Superior temporal gyrus (tissue), 1 donor: ENCODE data around the gene CCDC137.

ENCODE experiments used
- DNase-seq: peaks from one replicate; pipeline ENCODE4 v3.0.0-alpha.2; 2016; ENCODE audit errors: extremely low spot score

The CCDC137 gene

DNA sequence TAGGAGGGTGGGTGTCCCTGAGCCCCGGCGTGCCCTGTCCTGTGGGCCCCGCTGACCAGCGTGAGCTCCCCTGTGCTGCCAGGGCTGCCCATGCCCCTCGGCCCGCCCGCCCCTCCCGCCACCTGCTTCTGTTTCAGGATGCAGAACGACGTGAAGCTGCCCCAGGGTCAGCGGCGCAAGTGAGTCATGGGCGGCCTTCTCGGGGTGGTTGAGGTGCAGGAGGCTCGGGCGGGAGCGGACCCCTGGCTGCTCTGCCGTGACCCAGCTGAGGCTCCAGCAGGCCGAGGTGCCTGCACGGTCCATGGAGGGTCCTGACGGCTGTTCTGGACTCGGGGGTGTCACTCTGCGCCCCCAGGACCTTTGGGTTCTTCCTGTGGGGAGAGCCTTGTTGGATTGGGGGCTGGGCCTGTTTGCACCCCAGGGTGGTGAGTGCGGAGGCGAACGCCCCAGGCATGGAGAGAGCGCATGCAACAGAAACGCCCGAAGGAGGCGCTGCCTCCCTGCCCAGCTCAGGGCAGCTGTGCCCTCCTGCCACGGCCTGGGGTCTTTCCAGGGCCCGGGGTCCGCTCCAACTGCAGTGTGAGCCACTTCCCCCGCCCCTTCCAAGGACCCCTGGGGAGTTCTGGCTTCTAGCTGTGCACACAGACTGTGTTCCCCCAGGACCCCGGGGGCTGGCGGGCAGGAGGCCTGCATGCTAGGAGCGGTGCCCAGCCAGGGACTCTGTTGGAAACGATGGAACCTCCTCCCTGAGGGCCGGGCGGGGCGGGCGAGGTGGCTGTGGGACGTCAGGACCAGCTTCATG lies 49.5 kb downstream of the CCDC137 start:
- DNase-seq, result no peak

DNA sequence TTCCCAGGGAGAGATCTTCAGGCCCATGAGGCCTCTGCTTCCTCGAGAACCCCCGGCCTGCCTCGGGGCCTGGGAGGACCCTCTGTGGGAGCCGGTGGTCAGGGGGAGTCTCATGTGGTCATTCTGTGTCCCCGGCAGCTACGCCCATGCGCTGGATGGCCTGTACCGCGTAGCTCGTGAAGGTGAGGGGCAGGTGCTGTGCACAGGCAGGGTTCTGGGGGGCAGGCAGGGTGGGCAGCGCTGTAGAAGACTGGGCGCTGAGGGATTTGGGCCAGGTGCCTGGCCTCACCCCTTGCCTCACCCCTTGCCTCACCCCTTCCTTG lies 50.1 kb downstream of the CCDC137 start:
- no peak for DNase-seq

DNA sequence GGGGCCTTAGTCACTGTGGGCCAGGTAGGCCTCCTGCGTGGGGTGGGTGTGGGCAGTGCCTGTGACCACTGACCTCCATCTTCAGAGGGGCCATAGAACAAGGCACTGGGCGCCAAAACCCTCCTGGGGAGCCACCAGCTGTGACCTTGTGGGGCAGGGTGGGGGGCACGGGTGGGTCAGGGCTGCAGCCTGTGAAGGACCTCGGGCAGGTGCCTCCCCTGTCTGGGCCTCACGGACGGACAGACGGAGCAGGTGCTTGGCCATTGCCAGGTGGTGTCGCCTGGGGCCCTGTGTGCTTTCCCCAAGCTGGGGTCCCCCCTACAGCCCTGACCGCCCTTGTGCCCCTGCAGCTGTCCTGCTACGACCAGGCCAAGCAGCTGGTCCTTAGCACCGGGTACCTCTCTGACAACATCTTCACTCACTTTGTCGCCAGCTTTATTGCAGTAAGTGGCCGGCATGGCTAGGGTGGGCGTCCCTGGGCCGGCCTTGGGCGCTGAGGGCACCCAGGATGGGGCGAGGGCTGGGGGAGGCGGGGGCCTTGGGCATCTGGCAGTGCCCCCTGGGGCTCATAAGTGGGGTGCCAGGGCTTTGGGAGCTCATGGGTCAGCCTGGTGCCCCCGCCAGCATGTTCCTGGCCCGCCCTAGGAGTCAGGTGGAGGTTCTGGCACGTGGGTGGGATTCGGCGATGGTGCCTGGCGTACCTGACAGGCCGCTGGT lies 50.7 kb downstream of the CCDC137 start:
- no peak for DNase-seq

DNA sequence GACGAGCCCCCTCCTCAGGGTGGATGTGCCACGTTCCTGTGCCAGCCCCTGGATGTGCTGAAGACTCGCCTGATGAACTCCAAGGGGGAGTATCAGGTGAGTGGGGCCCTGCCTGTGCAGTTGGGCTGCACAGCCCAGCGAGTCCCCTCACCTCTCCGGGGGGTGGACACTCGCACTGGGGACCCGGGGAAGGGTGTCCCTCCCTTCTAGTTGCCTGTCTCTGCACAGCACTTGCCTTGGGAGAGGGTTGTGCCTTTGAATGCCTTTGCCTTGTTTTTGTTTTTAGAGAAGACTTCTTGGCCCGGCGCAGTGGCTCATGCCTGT lies 51.2 kb downstream of the CCDC137 start:
- DNase-seq, result no peak

DNA sequence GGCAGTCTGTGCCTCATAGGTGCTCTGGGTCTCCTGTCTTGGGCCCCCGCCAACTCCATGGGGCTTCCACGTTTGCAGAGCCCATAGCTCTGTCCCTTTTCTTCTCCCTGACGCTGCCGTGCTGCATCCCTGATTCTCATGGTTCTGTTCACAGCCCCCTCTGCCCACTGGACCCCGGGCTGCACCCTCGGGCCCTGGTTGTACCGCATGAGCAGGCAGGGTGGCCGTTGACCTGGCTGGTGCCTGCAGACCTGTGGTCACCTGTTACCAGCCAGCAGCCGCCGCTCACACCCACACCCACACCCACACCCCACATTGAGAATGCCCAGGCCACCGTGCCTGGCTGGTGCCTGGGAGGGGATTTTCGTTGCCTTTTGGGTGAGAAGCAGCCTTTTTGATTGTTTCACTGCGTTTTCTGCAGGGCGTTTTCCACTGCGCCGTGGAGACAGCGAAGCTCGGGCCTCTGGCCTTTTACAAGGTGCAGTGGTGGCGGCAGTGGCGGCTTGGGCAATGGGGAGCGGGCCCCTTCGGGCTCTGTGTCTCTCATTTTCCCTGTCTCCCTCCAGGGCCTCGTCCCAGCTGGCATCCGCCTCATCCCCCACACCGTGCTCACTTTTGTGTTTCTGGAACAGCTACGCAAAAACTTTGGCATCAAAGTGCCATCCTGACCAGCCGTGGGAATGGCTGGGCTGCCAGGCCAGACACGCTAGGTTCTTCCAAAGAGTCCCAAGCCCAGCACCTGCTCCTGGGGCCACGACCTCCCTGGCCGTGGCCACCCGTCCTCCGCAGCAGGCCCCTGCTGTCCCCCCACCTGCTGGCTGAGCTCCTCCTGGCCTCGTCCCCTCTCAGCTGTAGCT lies 53.1 kb downstream of the CCDC137 start:
- DNase-seq, result no peak

DNA sequence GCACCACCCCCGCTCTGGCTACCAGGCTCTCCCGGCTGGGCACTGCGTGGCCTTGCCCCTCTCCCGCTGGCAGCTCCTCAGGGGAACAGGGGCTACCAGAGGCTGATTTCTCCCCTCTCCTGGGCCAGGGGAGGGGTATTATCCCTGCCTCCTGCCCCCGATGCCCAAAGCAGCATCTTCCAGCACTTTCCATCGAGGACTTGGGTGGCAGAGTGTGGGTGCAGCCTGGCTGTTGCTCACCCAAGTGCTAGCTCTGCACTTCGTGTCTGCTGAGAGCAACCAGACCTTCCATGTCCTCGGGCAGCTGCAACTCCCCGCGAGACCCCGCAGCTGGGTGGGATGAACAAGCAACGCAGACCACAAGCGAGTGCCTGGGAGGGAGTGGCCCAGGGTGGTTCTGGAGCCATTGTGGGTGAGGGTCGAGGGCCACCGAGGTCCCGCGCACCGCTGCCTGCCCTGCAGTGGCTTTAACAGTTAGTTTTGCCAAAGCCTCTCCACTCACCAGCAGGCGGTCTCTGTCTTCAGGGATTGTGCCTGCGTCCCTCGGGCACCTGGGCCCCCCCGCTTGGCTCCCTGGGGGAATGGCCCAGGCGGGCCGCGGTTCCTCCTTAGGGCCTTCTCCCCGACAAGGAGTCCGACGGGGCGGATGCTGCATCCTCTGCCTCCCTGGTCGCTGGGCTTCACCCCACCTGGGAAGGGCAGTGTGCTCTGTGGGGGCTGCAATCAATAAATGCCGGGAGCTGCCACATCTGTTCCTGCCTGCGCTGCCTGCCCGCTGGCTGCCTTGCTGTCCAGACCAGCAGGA lies 53.9 kb downstream of the CCDC137 start:
- DNase-seq, result no peak

DNA sequence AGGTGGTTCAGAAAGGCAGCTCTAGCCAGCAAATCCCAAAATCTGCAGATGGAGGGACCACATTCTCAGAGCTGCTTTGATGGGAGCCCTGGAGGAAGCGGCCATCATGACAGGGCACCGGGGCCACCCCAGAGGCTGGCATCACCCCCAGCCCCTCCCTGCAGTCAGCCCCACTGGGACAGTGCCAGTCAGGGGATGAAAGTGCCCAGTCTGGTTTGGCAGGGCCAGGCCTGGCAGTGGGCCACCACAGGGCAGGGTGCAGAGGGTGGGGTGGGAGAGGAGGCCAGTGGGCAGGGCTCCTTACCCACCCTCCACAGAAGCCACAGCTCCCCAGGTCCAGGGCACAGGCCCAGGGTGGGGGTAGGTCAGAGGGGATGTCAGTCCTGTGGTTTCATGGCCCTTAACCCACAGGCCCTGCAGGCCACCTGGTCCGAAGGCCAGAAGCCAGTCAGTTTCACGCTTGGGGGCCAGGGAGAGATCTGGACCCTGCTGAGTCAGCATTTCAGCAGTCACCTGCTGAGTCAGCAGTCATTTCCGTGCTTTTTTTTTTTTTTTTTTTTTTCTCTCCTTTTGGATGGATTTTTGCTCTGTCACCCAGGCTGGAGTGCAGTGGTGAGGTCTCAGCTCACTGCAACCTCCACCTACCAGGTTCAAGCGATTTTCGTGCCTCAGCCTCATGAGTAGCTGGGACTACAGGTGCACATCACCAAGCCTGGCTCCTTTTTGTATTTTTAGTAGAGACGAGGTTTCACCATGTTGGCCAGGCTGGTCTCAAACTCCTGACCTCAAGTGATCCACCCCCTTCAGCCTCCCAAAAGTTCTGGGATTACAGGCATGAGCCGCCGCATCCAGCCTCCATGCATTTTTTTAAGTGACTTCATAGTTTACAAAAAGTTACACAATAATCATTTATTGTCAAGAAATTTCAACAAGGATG lies 55.9 kb downstream of the CCDC137 start:
- no peak for DNase-seq
